ENCODE data around the gene FADS6.

DNA sequence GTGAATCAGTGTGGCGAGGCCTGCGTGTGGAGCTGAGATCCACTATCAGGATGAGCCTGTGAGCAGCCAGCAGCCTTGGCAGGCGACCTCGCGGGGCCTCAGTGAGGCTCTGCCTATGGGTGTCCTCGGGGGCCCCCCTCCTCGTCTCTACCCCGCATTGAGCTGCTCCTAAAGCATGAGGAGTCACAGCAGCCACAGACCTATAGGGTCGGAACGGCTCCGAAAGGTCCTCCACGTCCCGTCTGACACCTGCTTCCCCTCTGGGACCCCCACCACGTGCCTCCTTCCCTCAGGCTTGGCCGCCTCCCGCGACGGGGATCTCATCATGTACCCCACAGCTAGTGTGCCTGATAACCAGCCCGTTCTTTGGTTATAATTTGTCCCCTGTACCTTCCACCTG lies 62.6 kb downstream of the FADS6 start:
- TF ChIP-seq POLR2A (IDR thresholded peaks at IDR 0.05): no peak
- TF ChIP-seq, protein P1, sequence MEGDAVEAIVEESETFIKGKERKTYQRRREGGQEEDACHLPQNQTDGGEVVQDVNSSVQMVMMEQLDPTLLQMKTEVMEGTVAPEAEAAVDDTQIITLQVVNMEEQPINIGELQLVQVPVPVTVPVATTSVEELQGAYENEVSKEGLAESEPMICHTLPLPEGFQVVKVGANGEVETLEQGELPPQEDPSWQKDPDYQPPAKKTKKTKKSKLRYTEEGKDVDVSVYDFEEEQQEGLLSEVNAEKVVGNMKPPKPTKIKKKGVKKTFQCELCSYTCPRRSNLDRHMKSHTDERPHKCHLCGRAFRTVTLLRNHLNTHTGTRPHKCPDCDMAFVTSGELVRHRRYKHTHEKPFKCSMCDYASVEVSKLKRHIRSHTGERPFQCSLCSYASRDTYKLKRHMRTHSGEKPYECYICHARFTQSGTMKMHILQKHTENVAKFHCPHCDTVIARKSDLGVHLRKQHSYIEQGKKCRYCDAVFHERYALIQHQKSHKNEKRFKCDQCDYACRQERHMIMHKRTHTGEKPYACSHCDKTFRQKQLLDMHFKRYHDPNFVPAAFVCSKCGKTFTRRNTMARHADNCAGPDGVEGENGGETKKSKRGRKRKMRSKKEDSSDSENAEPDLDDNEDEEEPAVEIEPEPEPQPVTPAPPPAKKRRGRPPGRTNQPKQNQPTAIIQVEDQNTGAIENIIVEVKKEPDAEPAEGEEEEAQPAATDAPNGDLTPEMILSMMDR (IDR thresholded peaks at IDR 0.05): no peak
